DMS79 (cell line): ENCODE measurements around the gene OR6C70.
"Not testable (repeated sequence)": the region's sequence is repeated elsewhere in the genome, so short reads cannot be mapped to it uniquely, and the experiment has no call there.

Source experiments
- DNase-seq: peaks from one replicate; lab custom pipeline; 2025; lab: John Stamatoyannopoulos, UW

OR6C70 gene

DNA sequence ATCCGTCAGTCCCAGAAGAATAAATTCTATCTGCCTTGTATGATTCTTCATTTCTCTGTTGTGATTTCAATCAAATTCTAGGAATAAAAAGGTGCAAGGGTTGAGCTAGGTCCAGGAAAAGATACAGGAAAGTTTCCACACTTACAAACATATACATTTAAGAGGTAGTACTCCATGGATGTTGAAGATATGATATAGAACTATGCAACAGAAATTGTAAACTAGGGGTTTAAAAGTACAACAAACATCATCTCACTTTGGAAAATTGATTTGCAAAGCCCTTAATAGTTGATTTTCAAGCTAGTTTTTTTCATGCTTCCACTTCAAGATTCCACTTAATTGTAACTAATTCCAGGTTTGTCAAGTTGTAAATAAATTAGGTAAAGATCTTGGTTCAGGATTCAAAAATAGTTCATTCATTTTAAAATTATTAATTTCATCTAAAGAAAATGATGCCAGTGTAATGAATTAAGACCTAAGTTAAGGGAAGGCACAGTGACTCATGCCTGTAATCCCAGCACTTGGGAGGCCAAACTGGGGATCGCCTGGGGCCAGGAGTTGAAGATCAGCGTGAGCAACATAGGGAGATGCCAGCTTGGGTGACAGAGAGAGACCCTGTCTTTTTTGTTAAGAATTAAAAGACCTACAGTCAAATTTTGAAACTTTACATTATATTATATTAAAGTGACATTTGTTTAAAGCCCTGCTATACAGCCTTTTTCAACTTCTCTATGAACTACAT lies at the start of gene OR6C70:
Gene OR6C70 (minus strand): TSS at position 51 of the 742 bp plus-strand sequence. CDS start 0 bp downstream, at position 51.
- no peak for DNase-seq

- no peak for DNase-seq
Observed at GRCh38 chr12:55516391-55516790, 46.5 kb upstream of the OR6C70 start.

DNA sequence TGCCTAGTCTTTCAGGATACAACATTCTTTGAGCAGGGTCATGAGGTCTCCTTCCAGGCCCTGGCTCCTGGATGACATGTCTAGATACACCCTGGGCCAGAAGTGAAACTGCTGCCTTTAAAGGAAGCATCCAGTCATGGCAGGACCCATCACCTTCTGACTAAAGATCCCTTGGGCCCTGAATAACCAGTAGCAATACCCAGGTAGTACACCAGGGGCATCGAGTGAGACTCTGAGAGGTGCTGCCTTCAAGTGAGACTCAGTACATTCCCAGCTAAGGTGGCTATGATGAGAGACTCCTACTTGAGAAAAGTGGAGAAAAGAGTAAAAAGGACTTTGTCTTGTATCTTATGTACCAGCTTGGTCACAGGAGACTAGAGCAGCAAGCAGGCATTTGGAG lies 45.8 kb upstream of the OR6C70 start:
- no peak for DNase-seq

DNA sequence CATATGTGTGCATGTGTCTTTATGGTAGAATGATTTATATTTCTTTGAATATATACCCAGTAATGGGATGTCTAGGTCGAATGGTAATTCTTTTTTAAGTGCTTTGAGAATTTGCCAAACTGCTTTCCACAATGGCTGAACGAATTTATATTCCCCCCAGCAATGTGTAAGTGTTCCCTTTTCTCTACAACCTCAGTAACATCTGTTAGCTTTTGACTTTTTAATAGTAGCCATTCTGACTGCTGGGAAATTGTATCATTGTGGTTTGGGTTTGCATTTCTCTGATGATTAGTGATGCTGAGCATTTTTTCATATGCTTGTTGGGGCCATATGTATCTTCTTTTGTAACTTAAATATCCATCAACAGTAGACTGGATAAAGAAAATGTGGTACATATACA lies 31.7 kb upstream of the OR6C70 start:
- no peak for DNase-seq

- DNase-seq: no peak
Observed at GRCh38 chr12:55499810-55500252, 29.9 kb upstream of the OR6C70 start.

GRCh38 chr12:55499231-55499630 lies 29.3 kb upstream of the OR6C70 start:
- DNase-seq: no peak

GRCh38 chr12:55495490-55495889 lies 25.6 kb upstream of the OR6C70 start:
- no peak for DNase-seq

DNA sequence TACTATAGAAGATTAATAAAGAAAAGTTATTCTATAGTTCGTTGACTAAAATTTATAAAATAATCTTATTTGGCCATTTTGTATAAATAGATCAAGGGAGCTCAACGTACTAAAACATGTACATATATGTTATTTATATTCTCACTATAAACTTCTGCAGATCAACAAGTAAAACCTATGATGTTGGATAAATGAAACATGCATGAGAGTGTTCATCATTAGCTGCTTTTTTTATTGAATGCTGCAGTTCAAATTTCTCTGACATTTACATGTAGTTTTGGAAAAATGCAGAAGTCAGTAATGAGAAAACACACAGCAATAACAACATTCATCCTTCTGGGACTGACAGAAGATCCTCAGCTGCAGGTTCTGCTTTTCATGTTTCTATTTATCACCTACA lies 22.1 kb upstream of the OR6C70 start, which contains the start of gene OR6C68:
Gene OR6C68 (plus strand): TSS at position 301 of the 400 bp plus-strand sequence. CDS start 0 bp downstream, at position 301.
- DNase-seq: no peak

DNA sequence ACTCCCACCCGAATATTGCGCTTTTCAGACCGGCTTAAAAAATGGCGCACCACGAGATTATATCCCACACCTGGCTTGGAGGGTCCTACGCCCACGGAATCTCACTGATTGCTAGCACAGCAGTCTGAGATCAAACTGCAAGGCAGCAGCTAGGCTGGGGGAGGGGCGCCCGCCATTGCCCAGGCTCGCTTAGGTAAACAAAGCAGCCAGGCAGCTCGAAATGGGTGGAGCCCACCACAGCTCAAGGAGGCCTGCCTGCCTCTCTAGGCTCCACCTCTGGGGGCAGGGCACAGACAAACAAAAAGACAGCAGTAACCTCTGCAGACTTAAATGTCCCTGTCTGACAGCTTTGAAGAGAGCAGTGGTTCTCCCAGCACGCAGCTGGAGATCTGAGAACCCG lies 14.3 kb upstream of the OR6C70 start:
- DNase-seq: not testable (repeated sequence)

DNA sequence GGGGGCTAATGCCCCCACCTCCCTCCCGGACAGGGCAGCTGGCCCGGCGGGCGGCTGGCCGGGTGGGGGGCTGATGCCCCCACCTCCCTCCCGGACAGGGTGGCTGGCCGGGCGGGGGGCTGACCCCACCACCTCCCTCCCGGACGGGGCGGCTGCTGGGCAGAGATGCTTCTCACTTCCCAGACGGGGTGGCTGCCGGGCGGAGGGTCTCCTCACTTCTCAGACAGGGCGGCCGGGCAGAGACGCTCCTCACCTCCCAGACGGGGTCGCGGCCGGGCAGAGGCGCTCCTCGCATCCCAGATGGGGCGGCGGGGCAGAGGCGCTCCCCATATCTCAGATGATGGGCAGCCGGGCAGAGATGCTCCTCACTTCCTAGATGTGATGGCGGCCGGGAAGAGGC lies 9.2 kb upstream of the OR6C70 start:
- DNase-seq: not testable (repeated sequence)

- no peak for DNase-seq
Observed at GRCh38 chr12:55472264-55472663, 2.3 kb upstream of the OR6C70 start.

GRCh38 chr12:55469291-55469690 lies 647 bp downstream of the OR6C70 start:
- no peak for DNase-seq

GRCh38 chr12:55467836-55468235 lies 2.1 kb downstream of the OR6C70 start:
- DNase-seq: no peak

DNA sequence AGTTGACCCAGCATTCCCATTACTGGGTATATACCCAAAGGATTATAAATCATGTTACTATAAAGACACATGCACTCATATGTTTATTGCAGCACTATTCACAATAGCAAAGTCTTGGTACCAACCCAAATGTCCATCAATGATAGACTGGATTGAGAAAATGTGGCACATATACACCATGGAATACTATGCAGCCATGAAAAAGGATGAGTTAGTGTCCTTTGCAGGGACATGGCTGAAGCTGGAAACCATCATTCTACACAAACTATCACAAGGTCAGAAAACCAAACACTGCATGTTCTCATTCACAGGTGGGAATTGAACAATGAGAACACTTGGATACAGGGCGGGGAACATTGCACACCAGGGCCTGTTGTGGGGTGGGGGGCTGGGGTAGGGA lies 5.0 kb downstream of the OR6C70 start:
- DNase-seq: not testable (repeated sequence)

- DNase-seq: no peak
Observed at GRCh38 chr12:55448825-55449224, 21.1 kb downstream of the OR6C70 start.

DNA sequence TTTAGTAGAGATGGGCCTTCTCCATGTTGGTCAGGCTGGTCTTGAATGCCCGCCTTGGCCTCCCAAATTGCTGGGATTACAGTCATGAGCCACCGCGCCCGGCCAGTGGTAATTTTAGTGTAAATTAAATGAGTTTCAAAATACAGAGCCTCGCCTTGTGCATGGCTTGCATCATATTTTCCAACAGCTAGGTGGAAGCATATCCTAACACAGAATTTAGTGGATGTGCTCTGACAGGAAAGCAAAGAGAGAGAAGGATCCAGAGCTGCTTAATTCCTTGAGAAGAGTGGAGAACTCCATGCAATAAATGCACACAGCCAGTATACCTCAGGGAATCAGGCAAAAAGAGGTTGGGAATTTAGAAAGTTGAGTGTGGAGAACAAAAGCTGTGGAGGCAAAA lies 23.6 kb downstream of the OR6C70 start:
- no peak for DNase-seq

- no peak for DNase-seq
Observed at GRCh38 chr12:55445357-55445756, 24.6 kb downstream of the OR6C70 start.

DNA sequence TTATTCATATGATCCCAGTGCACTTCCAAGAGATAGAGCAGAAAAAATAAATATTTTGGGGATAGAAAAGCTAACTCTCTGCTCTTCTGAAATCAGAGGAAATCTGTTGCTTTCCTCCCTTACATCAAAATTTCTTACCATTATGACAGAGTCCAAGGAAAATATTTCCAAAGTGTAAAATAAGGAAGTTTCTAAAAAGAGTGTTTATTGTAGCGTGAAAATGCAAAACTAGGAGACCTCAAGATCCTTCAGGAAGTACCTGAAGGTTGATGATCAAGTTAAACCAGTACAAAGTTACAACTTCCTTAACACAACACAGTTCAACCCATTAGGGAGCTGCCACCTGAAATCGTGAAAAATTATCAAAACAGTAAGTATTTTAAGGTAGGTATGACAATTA lies 26.2 kb downstream of the OR6C70 start, which contains the start of gene OR6C2:
Gene OR6C2 (plus strand): TSS at position 301 of the 400 bp plus-strand sequence. CDS start 8,138 bp downstream, outside the sequence.
- DNase-seq: no peak

GRCh38 chr12:55441233-55441632 lies 28.7 kb downstream of the OR6C70 start:
- not testable (repeated sequence) for DNase-seq

DNA sequence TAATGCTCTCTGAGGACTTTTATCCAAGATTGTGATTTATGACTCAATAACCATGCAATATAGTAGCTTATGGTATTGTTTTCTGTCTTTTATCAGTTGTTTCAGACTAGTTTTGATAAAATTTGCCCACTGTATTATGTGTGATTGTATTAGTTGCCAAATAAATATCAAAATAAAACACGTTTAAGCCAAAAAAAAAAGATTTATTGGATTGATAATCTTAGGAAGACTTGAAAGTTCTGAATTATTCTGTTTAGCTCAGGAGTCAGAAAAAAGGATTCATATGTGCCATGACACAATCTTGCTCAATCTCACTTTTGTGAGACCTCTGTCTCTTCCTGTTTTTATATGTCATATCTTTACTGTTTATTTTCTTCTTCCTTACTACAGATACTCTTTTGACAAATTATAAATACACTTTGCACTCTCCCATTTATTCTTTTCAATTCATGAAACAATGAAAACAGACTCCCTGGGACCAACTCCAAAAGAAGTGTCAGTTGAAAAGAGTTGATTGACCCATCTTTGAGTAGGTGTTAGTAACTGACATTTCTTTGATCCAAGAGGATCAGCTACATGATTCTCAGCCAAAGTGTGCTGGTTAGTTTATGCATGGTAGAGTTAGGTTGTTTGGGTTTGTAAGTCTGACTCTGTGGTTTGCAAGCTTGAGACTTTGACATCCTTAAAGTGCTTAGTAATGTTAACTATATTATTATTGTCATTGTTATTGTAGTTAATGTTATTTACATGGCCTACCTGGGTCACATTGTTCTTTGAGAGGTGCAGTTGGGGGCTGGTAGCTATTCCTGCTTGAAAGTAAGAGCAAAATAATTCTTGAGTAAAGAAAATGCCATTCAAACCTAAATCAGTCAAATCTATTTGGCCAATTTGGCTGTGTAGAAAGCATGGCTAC lies 41.4 kb downstream of the OR6C70 start:
- no peak for DNase-seq

DNA sequence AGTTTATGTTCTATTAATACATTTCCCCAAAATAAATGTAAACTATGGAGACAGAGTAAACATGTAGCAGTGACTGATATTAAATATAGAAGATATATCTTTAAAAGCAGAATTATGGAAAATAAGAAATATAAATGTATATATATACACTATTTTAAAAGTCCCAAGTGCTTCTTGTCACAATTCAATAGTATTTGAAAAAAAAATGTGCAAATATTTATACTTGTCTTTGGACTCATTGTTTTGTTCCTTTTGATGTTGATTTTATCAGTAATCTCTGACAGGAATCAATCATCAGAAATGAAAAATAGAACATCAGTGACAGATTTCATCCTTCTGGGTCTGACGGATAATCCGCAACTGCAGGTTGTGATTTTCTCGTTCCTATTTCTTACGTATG lies 44.0 kb downstream of the OR6C70 start, which contains the start of gene OR6C76:
Gene OR6C76 (plus strand): TSS at position 301 of the 400 bp plus-strand sequence. CDS start 0 bp downstream, at position 301.
- DNase-seq: no peak

- no peak for DNase-seq
Observed at GRCh38 chr12:55420307-55420962, 49.5 kb downstream of the OR6C70 start.
